ENCODE measurements around the gene SH3BP5.

The SH3BP5 gene

DNA sequence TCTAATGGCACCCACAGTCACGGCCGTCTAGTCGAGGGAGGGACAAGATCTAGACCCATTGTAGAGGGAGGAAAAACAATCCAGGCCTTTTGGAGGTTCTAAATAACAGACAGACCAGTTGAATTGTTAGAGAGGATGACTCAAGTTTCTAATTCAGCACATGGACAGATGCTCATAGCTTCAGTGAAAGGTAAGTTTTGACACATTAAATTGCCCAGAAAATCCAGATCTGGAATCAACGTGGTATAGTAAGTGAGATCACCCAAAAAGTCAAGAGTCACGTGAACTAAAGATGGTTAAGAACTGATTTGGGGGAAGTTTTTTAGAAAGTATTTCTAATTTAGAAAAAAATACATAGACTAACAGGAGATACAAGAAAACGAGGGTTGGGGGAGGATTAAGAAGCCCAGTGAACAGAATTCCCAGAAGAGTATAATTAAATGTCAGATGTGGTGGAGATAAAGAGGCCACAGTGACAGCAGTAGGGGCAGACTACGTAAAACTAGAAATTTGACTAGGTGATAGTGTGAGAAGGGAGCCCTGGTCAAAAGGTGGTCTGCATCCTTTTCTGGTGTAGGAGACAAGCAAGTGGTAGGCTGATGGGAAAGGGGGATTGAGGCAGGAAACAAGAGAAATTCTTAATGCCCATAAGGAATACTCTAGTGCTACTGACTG lies 79.2 kb downstream of the SH3BP5 start:
- no peak for DNase-seq (ENCODE audit: low read depth)

DNA sequence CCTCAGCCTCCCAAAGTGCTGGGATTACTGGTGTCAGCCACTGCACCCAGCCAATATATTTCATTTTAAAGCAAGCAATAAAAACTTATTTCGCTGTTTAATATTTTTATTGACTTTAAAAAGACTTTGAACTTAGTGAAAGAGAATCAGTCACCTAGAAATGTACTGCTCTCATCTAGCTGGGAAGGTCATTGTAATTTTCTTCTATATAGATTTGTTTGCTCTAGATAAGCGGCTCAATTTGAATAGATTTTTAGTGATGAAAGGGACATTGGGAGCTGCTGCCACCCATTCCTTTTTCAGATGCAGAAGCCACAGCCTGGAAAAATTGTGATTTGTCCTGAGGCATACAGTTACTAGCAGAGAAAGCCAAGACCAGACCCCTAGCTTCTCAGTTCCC lies 86.2 kb downstream of the SH3BP5 start:
- no peak for DNase-seq (ENCODE audit: low read depth)

DNA sequence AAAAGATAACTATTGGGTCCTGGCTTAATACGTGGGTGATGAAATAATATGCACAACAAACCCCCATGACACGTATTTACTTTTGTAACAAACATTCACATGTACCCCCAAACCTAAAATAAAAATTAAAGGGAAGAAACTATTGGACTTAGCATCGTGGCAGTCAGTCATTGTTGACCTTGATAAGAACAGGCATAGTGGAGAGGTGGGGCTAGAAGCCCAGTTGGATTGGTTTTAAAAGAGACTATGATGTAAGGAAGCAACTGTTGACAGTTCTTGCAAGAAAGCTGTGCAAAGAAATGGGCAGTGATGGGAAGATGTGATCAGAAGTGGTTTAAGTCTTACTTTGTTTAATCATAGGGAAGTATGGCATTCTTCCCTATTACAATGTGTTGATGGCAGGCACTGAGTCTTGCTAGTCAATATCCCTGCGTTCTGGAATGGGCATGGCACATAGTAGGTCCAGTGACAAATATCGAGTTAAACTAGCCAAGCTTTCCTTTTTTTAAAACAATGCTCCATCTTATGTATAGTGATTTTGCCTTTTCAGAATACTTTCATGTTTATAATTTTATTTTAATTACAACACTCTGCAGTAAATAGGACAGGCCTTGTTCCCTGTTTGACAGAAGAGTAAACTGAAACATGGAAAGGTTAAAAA lies 88.4 kb downstream of the SH3BP5 start:
- no peak for DNase-seq (ENCODE audit: low read depth)

DNA sequence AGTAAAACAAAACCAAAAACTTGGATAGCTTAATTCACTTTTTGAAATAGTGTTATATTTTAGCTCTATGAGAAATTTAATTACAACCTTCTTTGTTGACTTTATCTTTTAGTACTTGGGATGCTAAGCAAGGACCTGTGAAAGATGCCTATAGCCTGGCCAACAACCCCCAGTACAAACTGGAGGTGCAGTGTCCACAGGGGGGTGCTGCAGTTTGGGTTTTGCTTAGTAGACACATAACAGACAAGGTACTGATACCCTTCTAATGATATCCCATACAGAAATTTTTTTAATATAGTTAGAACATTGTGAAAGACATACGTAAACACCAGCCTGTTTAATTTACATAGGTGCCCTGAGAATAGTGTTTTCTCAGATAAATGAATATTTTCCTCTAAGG lies 91.0 kb downstream of the SH3BP5 start:
- DNase-seq (ENCODE audit: low read depth), result peak; percentile 12

DNA sequence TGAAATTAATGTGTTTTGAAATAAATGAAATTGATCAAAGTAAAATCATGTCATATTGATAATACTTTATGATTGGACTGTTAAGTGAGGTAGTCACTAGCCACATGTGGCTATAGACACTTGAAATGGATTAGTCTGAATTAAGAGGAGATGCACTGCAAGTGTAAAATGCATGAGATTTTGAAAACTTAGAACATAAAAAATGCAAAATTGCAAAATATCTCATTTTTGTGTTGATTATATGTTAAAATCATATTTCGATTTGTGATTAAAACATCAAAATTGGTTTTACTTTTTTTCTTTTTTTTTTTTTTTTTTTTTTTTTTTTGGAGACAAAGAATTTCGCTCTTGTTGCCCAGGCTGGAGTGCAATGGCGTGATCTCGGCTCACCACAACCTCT lies 103.1 kb downstream of the SH3BP5 start:
- DNase-seq (ENCODE audit: low read depth), result no peak

DNA sequence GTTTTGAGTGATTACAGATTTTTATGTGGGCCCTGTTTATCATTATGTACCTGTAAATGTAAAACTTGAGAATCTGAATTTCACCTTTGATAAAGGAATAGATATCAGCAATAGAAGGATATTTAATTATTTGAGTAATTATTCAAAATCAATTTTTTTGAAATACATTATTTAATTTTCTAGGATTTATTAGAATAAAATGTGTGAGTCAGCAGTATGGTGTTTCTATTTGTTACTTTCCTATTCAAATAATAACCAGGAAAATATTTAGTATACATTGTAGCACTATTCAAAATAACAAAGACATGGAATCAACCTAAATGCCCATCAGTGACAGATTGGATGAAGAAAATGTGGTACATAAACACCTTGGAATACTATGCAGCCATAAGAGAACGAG lies 104.2 kb downstream of the SH3BP5 start:
- no peak for DNase-seq (ENCODE audit: low read depth)

DNA sequence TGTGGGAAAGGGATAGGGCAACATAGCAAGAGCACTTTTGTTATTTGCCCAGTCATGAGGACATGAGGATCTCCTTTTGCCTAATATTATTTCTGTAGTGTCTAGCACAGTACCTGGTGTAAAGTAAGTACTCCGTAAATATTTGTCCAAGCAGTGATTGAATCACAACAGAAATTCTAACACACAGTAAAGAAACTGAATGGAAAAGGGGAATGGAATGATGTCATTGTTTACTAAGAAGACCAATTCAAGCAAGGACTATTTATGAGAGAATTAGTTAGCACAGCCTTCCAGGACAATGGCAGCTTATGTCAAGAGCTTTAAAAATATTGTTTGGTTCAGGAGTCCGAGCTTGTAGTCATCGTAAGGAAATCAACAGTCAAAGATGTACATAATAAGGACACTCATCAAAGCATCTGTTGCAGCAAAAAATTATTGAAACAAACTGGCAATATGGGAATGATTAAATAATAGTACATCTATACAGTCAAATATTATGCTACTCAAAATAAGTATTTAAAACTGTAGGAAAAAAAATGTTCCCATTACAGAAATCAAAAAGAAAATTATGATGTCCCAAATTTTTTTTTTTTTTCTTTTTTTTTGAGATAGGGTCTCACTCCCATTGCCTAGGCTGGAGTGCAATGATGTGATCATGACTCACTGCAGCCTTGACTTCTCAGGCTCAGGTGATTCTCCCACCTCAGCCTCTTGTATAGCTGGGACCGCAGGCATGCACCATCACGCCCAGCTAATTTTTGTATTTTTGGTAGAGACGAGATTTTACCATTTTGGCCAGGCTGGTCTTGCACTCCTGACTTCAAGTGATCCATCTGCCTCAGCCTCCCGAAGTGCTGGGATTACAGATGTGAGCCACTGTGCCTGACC lies 108.5 kb downstream of the SH3BP5 start:
- DNase-seq (ENCODE audit: low read depth), result no peak

DNA sequence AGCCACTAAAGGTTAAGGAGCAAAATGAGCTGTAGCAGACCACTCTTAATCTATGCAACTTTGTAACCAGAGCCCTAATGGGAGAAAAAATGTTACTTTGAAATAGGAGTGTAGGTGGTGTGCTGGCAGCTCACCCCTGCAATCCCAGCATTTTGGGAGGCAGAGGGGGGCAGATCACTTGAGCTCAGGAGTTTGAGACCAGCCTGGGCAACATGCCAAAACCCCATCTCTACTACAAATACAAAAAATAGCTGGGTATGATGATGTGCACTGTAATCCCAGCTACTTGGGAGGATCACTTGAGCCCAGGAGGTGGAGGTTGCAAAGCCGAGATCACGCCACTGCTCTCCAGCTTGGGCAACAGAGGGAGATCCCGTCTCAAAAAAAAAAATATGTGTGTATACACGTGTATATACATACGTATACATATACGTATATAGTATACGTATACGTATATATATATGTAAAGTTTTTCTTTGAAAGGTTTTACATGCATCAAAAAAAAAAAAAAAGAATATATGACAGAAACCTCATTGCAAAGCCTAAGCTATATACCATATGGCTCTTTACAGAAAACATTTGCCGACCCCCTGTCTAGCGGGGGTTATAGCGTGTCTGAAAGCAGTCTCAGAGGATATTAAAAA lies 110.7 kb downstream of the SH3BP5 start:
- no peak for DNase-seq (ENCODE audit: low read depth)

DNA sequence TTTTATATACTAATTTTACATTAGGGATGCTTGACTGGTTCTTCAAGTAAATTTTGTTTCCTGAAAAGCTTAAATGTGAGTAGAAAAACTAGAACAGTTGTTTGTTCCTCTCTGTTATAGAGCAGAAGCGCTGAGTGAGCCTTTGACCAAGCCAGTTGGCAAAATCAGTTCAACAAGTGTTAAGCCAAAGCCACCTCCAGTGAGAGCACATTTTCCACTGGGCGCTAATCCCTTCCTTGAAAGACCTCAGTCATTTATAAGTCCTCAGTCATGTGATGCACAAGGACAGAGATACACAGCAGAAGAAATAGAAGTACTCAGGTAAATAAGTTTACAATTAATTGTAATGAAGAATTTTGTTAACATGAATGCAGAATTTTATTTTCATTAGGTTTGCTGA lies 111.7 kb downstream of the SH3BP5 start:
- no peak for DNase-seq (ENCODE audit: low read depth)

DNA sequence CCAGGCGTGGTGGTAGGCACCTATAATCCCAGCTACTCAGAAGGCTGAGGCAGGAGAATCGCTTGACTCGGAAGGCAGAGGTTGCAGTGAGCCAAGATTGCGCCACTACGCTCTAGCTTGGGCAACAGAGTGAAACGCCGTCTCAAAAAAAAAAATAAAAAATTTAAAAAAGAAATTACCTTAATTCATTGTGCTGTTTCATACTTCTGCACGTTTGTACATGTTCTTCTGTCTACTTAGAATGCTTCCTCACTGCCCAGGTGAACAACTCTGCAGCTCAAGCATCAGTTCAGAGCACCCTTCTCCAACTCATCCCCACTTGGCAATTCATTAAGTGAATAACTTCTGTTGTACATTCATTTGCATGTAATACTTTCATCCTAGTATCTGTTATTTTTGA lies 112.3 kb downstream of the SH3BP5 start:
- DNase-seq (ENCODE audit: low read depth), result no peak

DNA sequence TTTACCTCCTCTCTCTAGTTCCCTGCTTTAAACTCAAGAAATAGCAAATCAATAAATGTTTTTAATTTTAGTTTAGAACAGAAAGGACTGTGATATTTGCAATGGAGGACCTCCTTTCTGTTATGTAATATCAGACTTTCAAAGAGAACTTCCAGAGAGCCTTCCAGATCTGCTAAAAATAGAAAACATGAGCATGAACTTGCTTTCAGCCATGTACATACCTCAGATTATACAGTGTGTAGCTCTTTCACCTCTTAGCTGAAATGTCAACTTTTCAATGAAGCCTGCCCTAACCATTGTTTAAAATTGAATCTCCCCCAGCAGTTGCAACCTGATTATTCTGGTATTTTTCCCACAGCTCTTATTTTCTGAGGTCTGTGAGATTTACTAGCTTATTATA lies 113.7 kb downstream of the SH3BP5 start:
- no peak for DNase-seq (ENCODE audit: low read depth)

DNA sequence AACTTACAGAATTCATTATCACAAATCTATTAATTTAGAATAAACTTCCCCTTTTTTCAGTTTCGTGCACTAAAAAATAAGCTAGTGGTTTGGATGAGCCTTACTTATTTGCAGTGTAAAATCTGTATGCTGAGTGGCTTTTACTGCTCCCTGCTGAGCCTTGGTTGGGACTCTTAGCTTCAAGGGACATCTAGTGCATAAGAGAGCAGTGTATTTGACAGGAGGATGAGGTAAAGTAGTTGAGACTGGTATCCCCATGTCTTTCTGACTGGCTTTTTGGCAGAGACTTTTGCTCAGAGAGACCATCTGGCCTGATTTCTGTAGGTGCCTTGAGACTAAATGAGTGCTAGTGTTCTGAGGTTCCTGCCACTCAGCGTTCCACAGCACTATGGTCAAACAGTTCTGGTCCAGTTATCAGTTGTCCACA lies 114.5 kb downstream of the SH3BP5 start:
- no peak for DNase-seq (ENCODE audit: low read depth)

DNA sequence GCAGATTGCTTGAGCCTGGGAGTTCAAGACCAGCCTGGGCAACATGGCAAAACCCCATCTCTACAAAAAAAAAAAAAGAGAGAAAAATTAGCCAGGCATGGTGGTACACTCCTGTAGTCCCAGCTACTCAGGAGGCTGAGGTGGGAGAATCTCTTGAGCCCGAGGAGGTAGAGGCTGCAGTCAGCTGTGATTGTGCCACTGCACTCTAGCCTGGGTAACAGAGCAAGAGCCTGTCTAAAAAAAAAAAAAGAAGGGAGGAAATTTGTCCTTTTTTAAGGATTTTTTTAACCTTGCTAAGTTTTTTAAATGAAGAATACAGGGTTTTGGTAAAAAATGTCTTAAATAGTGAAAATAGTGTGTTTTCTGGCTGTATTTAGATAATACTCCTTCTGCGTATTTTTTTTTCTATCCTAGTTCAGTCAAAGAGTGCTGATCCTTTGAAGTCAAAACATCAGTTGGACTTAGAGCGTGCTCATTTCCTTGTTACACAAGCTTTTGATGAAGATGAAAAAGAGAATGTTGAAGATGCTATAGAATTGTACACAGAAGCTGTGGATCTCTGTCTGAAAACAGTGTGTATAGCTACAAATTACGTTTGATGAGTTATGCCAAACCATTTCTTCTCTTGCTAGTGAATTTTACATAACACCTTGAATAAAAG lies 115.2 kb downstream of the SH3BP5 start:
- no peak for DNase-seq (ENCODE audit: low read depth)

DNA sequence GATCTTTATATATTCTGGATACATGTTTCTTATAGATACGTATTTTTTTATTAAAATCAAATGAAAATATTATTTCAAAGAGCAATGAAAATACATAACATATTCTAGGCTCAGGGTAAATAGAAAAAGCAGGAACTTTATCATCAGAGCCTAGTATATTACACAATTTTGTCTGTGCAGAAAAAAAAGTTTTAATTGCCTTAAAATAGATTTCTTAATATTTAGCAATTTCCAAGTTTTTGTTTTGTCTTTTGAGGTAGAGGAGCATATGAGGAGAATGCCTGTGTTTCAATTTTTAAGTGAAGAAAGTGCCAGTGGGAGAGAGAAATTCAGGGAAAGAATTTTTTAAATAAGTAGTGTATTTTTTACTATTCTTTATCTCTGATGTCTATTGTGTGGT lies 115.9 kb downstream of the SH3BP5 start:
- no peak for DNase-seq (ENCODE audit: low read depth)

DNA sequence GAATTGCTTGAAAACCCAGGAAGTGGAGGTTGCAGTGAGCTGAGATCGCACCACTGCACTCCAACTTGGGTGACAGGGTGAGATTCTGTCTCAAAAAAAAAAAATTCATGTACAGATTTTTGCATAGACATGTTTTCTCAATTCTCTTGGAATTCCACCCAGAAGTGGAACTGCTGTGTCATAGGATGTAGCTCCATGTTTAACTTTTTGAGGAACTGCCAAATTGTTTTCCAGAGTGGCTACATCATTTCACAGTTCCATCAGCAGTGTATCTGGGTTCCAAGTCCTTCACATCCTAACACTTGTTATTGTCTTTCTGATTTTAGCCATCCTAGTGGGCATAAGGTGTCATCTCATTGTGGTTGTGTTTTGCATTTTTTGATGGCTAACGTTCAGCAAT lies 116.4 kb downstream of the SH3BP5 start:
- DNase-seq (ENCODE audit: low read depth), result no peak

DNA sequence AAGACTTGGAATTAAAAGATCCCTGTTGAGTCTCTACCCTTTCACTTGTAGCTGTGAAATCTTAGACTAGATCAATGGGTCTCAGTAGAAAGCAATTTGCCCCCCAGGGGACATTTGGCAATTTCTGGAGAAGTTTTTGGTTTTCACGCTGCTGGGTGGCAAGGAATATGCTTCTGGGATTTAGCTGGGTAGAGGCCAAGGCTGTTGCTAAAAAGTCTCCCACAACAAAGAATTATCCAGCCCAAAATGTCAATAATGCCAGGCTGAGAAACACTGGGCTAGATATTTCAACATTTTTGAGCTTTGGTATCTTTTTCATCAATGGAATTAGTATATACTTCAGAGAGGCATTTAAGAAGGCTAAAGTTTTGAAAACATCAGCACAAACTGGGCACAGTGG lies 117.6 kb downstream of the SH3BP5 start:
- DNase-seq (ENCODE audit: low read depth), result no peak

DNA sequence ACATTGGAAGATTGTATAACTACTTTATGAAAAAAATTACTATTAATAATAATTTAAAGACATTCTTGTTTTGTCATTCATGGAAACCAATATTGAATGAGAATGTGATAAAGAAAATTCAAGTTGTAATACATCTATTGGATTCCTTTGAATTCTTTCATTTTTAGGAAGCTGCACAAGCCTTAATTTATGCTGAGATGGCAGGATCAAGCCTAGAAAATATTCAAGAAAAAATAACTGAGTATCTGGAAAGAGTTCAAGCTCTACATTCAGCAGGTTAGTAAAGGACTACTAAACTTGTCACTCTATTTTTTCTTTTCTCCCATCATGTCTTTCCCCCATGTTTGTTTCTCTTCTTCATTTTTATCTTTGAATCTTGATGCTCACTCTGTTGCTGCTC lies 120.4 kb downstream of the SH3BP5 start:
- no peak for DNase-seq (ENCODE audit: low read depth)

DNA sequence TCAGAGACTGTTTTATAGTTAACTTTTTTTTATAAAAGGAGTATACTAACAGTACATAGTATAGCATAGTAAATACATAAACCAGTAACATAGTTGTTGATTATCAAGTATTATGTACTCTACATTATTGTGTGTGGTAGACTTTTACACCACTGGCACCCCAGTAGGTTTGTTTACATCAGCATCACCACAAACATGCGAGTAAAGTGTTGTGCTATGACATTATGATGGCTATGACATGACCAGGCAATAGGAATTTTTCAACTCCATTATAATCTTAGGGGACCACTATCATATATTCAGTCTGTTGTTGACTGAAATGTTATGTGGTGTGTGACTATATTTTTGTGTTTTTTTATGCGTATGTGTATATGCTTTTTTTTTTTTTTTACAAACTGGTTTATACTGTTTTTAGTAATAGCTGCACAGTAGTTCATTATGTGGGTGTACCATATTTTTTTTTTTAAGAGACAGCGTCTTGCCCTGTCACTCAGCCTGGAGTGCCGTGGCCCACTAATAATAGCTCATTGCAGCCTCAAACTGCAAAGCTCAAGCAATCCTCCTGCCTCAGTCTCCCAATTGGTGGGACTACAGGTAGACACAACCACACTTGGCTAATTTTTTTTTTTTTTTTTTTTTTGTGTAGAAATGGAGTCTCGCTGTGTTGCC lies 124.4 kb downstream of the SH3BP5 start:
- no peak for DNase-seq (ENCODE audit: low read depth)

DNA sequence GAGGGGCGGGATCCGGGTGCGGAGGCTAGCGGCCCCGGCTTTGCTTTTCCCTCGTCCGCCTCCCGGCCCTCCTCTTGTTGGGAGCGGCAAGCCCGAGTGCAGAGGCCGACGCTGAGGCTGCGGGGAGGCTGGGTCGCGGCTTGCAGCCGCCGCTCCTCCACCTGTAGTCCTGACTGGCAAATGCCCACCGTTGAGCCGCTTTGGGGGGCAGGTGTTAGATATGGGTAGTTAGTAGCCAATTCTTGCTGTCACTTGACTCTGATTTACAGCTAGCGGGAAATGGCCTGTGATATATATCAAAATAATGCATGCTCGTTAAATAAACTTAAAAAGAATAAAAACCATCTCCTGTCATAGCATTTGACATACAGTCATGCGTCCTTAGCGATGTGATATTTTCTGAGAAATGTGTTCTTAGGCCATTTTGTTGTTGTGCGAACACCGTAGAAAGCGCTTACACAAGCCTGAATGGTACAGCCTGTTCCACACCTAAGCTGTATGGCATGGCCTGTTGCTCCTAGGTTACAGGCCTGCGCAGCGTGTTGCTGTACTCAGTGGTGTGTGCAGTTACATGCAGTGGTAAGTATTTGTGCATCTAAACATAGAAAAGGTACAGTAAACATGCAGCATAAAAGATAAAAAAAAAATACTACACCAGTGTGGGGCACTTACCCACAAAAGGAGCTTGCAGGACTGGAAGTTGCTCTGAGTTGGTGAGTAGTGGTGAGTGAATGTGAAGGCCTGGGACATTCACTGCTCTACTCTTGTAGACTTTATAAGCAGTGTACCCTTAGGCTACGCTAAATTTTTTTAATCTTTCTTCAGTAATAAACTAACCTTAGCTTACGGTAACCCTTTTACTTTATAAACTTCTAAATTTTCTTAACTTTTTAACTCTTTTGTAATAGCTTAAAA lies 125.5 kb downstream of the SH3BP5 start:
- peak; percentile 35 for DNase-seq (ENCODE audit: low read depth)

DNA sequence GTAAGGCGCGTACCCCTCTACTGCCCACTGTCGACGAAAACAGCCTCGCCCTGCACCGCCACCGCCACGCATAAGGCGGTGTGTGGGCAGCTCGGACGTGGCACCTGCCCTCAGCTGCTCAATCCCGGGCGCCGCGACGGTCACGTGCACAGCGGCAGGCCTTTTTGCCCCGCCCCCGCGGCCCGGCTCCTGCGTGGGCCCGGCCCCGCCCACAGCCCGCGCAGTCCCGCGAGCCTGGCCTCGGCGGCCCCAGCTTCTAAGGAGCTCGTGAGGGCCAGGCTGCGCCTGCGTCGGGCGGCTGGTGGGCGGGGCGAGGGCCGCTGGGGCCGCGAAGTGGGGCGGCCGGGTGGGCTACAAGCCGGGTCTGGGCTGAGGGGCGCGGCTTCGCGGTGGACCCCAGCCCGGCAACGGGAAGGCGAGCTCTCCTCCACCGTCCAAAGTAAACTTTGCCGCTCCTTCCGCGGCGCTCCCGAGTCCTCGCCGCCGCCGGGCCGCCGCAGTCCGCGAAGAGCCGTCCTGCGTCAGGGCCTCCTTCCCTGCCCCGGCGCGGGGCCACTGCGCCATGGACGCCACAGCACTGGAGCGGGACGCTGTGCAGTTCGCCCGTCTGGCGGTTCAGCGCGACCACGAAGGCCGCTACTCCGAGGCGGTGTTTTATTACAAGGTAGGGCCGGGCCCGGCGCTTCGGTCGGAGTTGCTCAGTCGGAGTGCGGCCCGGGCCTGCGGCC lies 126.3 kb downstream of the SH3BP5 start, which contains the start of gene CAPN7:
Gene CAPN7 (plus strand): TSS at position 313 of the 728 bp plus-strand sequence. CDS start 250 bp downstream, at position 563.
- DNase-seq (ENCODE audit: low read depth), result peak; percentile 86

Data from fibroblast of the conjunctiva (primary cell).